Hematopoietic multipotent progenitor cell treated with erythropoietin and hydrocortisone succinate and interleukin-3 and kit ligand, for 6 days (in vitro differentiated cells): Measurements from ENCODE around the gene GDF15.

ENCODE experiments used
- DNase-seq: peaks from one replicate; pipeline ENCODE4 v3.0.0-alpha.2; 2015

The GDF15 gene

DNA sequence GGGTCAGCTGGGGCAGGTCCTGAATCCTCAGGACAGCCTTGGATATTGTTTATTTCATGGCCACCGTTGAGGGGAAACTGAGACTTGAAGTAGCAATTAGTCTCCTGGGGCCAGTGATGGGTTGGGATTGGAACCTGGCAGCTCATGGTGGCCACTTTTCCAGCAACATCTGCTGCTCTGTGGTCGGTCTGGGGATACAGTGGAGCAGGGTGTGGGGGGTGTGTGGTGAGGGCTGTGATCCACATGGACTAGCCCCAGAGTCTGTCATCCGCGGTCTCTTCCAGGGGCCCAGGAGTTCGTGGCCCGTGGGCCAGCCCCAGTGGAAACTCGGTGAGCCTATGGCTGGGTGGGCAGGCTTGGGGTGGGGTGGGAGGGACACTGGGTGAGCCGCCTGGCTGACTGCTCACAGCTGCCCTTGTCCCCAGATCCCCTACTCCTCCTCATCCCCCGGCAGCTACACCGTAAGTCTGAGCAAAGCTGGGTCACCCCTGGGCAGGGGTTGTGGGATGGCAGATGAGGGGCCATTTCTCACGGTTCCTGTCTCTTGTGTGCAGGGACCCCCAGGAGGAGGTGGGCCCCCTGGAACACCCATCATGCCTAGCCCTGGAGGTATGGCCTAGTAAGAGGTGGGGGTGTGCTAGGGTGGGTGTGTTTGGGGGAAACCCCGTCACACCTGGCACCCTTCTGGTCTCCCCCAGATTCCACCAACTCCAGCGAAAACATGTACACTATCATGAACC lies 46.5 kb downstream of the GDF15 start:
- DNase-seq, result no peak

DNA sequence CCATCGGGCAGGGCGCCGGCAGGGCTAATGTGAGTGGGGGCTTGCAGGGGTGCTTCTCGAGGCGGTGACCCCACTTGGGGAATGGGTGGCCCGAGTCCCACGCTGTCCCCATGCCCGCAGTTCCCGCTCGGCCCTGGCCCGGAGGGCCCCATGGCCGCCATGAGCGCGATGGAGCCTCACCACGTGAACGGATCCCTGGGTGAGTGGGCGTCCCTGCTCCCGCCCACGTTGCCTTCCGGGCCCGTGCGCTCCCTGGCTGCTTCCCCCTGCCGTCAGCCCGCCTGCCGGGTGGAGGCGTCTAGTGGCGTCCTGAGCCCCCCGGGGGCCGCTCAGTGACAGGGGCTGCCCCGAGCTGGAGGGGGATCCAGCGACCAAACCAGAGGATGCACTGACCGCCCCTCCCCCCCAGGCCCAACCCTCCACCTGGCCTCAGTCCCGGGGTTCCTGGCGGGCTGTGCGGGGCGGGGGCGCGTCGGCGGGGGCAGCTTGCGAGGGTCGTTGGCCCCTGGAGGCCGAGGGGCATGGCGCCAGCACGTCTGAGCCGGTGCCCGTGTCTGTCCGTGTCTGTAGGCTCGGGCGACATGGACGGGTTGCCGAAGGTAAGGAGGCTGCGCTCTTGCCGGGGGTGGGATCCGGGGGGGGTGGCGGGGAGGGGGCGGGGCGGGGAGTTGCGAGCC lies 47.2 kb downstream of the GDF15 start:
- peak; percentile 42 for DNase-seq

DNA sequence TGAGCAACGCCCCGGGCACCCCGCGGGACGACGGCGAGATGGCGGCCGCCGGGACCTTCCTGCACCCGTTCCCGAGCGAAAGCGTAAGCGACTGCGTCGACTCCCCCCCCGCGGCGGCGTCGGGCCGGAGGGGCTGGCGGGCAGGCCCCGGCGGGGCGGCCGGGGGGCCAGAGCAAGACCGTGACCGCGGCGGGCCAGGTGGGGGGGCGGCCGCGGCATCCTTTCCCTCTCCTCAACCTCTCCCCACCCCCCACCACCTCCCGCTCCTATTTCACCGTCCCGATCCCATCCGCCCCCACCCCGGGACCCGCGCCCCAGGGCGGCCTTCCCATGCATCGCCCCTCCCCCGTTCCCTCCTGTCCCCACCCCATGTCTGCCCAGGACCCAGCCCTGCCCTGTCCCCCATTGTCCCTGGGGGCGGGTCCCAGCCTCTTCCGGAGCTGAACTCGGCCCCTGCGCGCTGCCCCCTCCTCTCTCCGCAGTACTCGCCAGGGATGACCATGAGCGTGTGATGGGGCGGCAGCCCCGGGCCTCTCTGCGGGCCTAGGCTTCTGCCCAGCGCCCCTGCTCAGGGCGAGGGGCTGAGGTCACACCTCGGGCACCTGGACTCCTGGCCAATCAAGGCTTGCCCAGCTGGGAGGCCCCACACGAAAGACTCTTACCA lies 47.9 kb downstream of the GDF15 start:
- peak; percentile 18 for DNase-seq

DNA sequence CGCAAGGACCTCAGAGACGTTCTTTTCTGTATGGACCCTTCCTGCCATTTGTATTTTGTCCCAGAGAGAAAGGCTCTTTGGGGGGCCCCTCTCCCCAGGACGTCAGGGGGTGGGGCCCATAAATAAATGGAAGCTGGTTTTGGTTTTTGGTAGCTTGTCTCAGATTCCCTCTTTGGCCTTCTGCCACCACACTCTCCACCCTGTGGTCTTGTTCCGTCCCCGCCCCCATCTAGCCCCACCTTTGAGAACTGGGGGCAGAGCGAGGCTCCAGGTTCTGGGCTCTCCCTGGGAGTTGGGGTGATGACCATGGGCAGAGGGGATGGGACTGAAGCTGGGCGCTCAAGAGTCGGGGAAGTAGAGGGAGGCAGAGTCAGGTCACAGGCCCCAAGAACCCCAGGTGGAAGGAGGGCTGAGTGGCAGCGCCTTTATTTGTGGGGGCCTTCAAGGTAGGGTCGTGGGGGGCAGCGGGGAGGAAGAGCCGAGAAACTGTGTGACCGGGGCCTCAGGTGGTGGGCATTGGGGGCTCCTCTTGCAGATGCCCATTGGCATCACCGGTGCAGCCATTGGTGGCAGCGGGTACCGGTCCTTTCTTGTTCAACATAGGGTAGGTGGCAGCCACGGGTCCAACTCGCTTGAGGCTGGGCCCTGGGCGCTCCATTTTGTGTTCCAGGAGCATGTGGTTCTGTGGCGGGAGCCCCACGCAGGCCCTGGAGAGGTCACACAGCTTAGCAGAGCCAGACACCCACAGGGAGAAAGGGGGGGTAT lies 48.6 kb downstream of the GDF15 start:
- peak; percentile 65 for DNase-seq

DNA sequence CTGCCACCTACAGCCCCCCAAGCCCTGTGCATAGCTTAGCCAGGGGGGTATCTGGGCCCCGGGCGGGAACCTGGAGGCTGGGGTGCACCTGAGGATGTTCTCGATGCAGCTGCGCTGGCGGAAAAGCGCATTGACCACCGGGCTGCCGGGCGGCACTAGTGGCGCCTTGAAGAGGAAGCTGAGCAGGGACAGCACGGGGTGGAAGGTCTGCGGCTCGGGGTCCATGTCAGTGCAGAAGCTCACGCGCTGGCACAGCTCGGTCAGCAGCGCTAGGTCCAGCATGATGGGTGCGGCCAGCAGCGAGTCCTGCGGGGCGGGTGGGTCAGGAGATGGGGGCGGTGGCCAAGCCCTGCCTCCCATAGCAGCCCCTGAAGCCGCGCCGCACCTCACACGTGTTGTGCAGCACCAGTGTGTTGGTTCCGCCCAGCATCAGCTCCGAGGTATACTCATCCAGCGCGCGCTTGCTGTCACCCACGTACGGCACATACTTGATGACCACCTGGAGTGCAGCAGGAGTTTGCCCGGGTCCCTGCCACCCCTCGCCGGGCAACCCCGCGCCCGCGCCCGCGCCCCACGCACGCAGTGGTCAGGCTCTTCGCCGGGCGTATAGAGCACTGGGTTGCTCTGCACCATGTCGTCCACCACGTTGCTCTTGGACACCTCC lies 49.4 kb downstream of the GDF15 start:
- no peak for DNase-seq

DNA sequence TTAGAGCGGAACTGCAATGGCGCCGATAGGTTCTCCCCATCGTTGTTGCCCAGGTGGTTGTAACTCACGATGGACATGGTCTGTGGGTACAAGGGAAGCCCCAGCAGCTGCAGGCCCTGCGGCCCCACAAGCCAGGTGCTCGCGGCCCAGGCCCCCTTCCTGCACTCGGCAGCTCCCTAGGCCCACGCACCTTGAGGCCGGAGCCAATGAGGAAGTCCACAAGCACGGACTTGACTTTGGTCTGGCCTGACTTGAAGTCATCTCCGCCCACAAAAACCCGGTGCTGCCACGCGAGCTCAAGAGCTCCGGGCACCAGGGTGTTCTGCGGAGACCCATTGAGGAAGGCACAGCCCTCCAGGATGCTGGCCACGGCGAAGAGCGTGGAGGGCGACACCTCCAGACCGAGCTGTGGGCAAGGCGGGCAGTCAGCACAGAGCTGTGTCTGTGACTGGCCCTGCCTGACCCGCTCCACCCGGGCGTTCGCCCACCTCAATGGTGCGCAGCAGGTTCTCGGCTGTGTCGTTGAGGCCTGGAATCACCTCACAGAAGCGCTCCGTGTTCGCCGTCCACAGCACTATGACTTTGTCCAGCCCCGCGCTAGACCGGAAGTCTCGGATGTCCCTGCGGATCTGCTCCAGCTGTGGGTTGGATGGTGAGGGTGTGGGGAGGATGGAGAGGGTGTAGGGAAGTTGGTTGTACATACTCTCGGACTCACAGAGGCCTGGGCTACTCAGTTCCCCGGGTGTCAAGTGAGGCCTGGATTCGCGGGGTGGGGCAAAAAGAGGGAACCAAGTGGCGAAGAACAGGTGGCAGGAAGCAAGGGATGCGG lies 50.1 kb downstream of the GDF15 start:
- DNase-seq, result no peak

DNA sequence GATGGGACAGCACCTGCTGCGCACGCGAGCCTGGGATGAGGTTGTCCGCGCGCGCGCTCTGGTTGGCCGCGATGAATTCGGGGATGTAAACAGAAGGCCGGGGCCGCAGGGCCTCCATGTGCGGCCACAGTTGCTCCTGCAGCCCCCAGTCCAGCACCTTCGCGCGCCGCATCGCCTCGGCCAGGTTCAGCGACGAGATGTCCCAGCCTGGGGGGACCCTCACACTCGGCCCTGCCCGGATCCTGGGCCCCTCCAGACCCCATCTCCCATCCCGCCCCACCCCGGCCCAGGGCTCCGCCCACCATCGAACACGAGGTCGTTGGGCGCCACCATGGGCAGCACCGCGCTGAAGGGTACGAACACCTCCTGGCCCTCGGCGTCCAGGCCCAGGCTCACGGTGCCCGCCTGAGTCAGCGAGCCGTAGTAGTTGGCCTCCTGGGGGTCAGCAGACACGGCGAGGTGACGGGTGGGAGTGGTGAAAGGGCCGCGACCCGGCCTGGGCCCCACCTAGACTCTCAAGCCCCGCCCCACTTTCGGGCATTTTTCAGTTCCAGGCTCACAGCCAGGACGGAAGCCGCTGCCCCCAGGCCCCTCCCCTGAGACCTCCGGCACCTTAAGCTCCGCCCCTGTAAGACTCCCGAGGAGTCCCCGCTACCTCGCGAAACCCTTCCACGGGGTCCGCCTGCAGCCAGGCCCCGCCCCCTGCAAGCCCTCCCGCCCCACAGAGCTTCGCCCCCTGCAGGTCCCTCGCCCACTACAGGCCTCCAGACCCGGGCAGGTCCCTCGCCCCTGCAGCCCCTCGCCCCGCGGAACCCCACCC lies 50.9 kb downstream of the GDF15 start:
- peak; percentile 97 for DNase-seq

DNA sequence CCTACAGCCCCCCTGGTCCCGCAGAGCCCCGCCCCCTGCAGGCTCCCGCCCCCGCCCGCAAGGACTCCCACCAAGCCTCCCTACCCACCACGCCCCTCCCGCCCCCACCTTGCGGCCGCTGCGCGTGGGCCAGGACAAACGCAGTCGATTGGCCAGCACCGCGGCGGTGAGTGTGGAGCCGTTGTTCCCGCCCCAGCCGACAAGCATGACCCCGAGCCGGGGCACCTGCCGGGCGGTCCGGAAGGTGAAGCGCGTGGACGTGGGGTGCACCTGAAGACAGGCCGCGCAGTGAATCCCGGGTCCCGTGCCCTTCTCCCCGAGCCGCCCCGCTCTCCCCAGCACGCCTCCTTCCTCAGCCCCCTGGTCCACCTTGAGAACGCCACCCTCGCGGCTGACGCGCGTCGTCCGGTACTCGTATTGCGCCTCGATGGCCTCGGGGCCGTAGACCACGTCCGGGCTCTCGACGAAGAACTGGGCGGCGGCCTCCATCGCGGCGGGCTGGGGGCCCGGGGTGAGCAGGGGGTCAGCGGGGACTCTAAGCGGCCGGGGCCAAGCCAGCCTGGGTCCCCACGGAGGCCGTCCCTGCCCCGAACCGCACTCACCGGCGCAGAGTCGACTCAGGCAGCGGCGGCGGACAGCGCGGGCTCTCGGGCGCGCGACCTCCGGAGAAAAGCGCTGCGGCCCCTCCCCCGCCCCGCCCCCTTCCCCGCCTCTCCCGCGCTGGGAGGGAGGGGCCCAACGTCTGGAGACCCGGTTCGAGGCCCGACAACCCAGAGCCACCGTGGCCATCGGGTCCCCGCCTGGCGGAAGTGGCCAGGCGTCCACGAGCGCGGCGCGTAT lies 51.8 kb downstream of the GDF15 start, which contains the start of gene ISYNA1:
Gene ISYNA1, minus strand, starts transcription at position 643 of the 840 bp plus-strand sequence. Its CDS starts 154 bp downstream, at position 489.
- DNase-seq, result peak; percentile 82

DNA sequence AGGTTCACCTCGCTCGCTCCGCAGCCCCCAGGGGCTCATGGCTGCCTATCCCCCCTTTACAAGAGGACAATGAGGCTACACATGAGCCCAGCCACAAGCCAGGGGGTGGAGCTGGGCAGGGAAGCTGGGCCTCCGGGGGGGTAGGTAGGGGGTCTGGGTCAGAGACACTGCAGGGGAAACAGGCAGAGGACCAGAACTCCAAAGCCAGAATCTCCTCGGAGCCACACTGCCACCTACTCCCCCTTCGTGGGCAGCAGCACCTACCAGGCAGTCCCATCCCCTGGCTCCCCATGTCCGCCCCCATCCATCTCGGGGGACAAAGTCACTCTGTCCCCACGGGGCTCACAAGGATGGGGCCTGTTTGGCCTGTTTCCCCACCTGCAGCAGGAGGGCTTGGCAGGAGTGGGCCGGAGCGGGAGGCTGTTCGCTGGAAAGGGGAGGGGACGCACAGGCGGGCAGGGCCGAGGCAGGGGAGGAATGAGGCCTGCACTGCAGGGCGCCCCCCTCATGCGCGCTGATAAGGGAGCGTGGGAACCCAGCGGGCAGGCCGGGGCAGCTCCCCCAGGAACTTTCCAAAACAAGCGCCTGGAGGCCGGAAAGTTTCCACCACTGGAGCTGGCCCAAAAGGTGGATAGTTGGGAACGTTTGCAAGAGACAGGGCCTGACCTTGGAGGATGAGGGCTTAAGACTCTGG lies 52.5 kb downstream of the GDF15 start:
- DNase-seq, result peak; percentile 32
